Esophagus muscularis mucosa (tissue), 4 donors: ENCODE results near the gene KLK1. TPM values are rescaled to one million over a fixed set of nuclear protein-coding genes. Genes with fewer than 3 reads are reported as not detected.

Experiments used
- DNase-seq: peaks from one replicate; pipeline ENCODE4 v3.0.0-alpha.2; 2017; ENCODE audit errors: extremely low spot score
- H3K27ac ChIP-seq, 4 donors: fragments of 200-600 bp; sonication (generic); replicated peaks in 1 of 4; 1 replicate in 3 of 4; 2 replicates in 1 of 4; pipeline ENCODE4 v1.5.1; 2016 to 2019; ENCODE audit warnings: mild to moderate bottlenecking in 1 of 4
- H3K27me3 ChIP-seq, 4 donors: fragments of 200-600 bp; sonication (generic); one replicate each; pipeline versions ENCODE4 v1.5.1 to v1.6.0; 2016 to 2019
- H3K36me3 ChIP-seq, 4 donors: fragments of 200-600 bp; sonication (generic); one replicate each; pipeline ENCODE4 v1.5.1; 2016 to 2019
- H3K4me1 ChIP-seq, 4 donors: fragments of 200-600 bp; sonication (generic); one replicate each; pipeline ENCODE4 v1.5.1; 2016 to 2019
- H3K4me3 ChIP-seq, 4 donors: fragments of 200-600 bp; sonication (generic); 1 replicate in 2 of 4; 2 replicates in 2 of 4; pipeline ENCODE4 v1.5.1; 2016 to 2019; ENCODE audit warnings: mild to moderate bottlenecking in 4 of 4, moderate library complexity in 1 of 4
- H3K9me3 ChIP-seq, 4 donors: fragments of 200-600 bp; sonication (generic); 1 replicate in 3 of 4; 2 replicates in 1 of 4; pipeline ENCODE4 v1.5.1; 2016 to 2019
- EP300 ChIP-seq: sonication (generic); formaldehyde crosslinking; IDR thresholded peaks from one replicate; pipeline ENCODE4 v1.6.1; 2017; ENCODE audit warnings: antibody characterized with exemption
- POLR2A ChIP-seq: fragments of 450-650 bp; IDR thresholded peaks from one replicate; pipeline ENCODE4 v1.6.1; 2017; ENCODE audit warnings: antibody characterized with exemption, moderate library complexity, mild to moderate bottlenecking, low read depth
- POLR2AphosphoS5 ChIP-seq, 2 donors: sonication (generic); formaldehyde crosslinking; IDR thresholded peaks; one replicate each; pipeline ENCODE4 v1.6.1; 2017; ENCODE audit warnings: antibody characterized with exemption in 2 of 2
- WGBS: methylation state at CpG from one replicate; pipeline ENCODE4 v1.1.5; 2018; 5-methylcytosine and 5-hydroxymethylcytosine counted together
- intact Hi-C: fragments of 100-400 bp; cut with DNase I; formaldehyde crosslinking; loops from one replicate; pipeline ENCODE4 v1.15.1; 2023
- total RNA-seq, 4 donors: library from RNA; depleted of rRNA; stranded (reverse); fragments of >200 nt; gene quantifications; one replicate each; pipeline versions ENCODE4 v1.1.0 to v1.2.1, GENCODE V29; 2016
- TF ChIP-seq, protein P1 (sequence below), 3 experiments: fragments of 200-600 bp in 2 of 3; fragments of 450-650 bp in 1 of 3; sonication (generic) in 2 of 3; IDR thresholded peaks; one replicate each; pipeline ENCODE4 v1.5.1; 2017 to 2019; ENCODE audit warnings: antibody characterized with exemption in 3 of 3, mild to moderate bottlenecking in 2 of 3, moderate library complexity in 1 of 3

The KLK1 gene
- total RNA-seq, 4 donors from 2014 or later = not detected

DNA sequence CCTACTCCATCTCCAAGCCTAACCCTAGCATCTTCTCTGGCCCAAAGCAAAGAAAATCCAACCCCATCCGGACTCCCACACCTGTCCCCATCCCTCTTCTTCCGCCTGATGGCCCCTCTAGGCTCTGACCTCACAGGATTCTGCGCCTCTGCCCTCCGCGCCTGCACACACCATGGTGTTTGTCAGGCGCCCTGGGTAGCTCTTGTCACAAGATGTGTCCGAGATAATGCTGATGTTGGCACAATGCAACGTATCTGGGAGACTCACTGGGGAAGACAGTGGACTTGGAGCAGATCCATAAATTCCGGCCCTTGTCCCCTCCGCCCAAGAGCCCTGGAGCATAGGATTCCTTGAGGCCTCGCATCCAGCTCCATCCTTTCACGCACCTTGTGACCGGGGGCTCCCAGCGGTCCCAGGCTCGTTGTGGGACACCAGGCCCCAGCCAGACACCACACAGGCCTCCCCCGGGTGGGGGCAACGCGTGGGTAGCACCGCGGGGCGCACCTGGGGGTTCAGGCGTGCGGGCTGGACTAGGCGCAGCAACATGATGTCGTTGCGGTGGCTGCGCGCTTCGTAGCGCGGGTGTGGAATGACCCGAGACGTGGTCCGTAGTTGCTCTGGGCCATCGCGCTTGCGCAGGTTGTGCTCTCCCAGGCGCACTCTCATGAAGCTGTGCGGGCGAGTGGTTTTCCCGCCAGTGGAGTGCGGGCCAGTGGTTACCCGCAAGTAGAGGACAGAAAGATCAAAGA lies 3.1 kb upstream of the KLK1 start:
- H3K27me3 ChIP-seq = peaks cover 0 to 74% (median 5%) of the 10 kb centered on the region in 4 donors
- no peak overlapping the region for H3K4me3 ChIP-seq
- H3K4me1 ChIP-seq = no peaks in the 10 kb centered on the region
- H3K36me3 ChIP-seq = no peaks in the 10 kb centered on the region
- intact Hi-C loops = no loop called here
- DNase-seq = no peak
- no peaks in the 10 kb centered on the region for H3K9me3 ChIP-seq
- TF ChIP-seq POLR2AphosphoS5 (IDR thresholded peaks at IDR 0.05) (no peak), POLR2A (no peak), EP300 (no peak)
- TF ChIP-seq, protein P1, sequence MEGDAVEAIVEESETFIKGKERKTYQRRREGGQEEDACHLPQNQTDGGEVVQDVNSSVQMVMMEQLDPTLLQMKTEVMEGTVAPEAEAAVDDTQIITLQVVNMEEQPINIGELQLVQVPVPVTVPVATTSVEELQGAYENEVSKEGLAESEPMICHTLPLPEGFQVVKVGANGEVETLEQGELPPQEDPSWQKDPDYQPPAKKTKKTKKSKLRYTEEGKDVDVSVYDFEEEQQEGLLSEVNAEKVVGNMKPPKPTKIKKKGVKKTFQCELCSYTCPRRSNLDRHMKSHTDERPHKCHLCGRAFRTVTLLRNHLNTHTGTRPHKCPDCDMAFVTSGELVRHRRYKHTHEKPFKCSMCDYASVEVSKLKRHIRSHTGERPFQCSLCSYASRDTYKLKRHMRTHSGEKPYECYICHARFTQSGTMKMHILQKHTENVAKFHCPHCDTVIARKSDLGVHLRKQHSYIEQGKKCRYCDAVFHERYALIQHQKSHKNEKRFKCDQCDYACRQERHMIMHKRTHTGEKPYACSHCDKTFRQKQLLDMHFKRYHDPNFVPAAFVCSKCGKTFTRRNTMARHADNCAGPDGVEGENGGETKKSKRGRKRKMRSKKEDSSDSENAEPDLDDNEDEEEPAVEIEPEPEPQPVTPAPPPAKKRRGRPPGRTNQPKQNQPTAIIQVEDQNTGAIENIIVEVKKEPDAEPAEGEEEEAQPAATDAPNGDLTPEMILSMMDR (IDR thresholded peaks at IDR 0.05) = no peak
- no peak overlapping the region for H3K27ac ChIP-seq
- WGBS = 79% methylated on average over 43 of the region's 43 CpGs

DNA sequence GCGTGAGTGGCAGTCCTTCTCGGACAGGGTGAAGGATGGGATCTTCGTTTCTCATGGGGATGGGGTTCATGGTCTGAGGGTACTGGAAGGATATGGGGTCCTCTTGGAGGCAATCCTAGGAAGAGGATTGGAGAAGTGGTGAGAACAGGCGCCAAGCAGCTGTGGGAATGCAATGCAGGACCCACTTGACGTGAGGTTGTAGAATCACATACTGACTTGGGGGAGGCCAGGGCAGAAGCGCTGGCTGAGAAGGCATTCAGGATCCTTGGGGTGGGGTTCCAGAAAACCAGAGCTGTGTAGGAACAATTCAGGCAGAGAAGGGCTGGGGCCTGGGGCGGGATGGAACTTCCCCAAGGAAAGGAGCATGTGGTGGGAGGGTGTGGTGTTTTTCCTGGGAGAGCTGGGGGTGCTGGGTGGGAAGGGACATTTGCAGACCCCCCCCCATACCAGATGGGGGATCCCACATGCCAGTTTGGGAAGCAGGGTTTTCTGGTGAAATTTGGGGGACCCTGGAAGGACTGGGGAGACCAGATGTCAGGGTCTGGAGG lies 852 bp downstream of the KLK1 start:
- Histone ChIP-seq H3K27me3 (peaks cover 0 to 79% (median 31%) of the 10 kb centered on the region in 4 donors), H3K9me3 (no peaks in the 10 kb centered on the region), H3K4me1 (peaks cover 3 to 21% (median 19%) of the 10 kb centered on the region in 4 donors), H3K27ac (no peak overlapping the region), H3K4me3 (no peak overlapping the region), H3K36me3 (no peaks in the 10 kb centered on the region)
- DNase-seq = no peak
- 63% methylated on average over 7 of the region's 7 CpGs for WGBS
- intact Hi-C loops = no loop called here
- no peak for TF ChIP-seq POLR2A
- TF ChIP-seq POLR2AphosphoS5 (IDR thresholded peaks at IDR 0.05) = no peak
- TF ChIP-seq EP300 = no peak
- TF ChIP-seq, protein P1 (IDR thresholded peaks at IDR 0.05) = no peak

DNA sequence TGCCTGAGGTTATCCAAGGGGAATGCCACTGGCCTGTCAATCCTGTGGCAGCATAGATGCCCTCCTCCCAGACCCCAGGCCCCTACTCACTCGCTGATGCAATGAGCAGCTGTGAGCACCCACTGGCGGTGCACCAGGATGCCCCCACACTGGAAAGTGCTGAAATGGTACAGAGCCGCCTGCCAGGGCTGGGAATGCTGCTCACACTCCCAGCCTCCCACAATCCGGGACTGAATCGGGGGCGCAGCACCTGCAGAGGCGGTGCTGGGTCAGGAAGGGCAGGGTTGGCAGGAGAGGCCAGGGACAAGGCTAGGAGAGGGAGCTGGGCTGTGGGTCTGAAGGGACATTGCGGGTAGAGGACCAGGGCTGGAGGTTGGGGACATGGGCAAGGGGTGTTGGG lies 2.0 kb downstream of the KLK1 start:
- Histone ChIP-seq H3K36me3 (no peaks in the 10 kb centered on the region), H3K4me1 (peaks cover 3 to 21% (median 19%) of the 10 kb centered on the region in 4 donors), H3K27me3 (peaks cover 0 to 79% (median 29%) of the 10 kb centered on the region in 4 donors), H3K27ac (no peak overlapping the region), H3K4me3 (no peak overlapping the region), H3K9me3 (no peaks in the 10 kb centered on the region)
- DNase-seq = no peak
- TF ChIP-seq POLR2AphosphoS5 (IDR thresholded peaks at IDR 0.05) (no peak), POLR2A (no peak), EP300 (no peak)
- TF ChIP-seq, protein P1 (IDR thresholded peaks at IDR 0.05) = no peak
- intact Hi-C loops = no loop called here
- no CpG with 5 or more reads among the region's 8 CpGs for WGBS

DNA sequence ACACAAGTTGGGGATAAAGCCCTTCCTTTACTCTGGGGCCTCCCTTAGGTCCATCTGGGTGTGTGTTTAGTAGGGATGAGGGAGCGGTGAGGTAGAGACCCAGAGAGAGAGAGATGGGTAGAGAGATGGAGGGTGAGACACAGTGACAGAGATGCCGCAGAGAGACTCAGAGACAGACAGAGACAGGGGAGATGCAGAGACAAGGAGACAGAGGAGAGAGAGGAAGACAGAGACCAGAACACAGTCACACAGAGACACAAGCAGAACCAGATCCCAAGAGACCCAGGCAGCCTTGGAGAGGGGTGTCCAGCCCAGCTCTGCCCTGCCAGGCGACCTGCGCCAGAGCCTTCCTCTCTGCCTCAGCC lies 2.4 kb downstream of the KLK1 start:
- Histone ChIP-seq H3K36me3 (no peaks in the 10 kb centered on the region), H3K9me3 (no peaks in the 10 kb centered on the region), H3K27me3 (peaks cover 0 to 80% (median 28%) of the 10 kb centered on the region in 4 donors), H3K27ac (no peak overlapping the region), H3K4me3 (no peak overlapping the region), H3K4me1 (peaks cover 3 to 21% (median 19%) of the 10 kb centered on the region in 4 donors)
- DNase-seq = no peak
- intact Hi-C loops = no loop called here
- WGBS = 54% methylated on average over 2 of the region's 4 CpGs
- TF ChIP-seq EP300 (no peak), POLR2AphosphoS5 (IDR thresholded peaks at IDR 0.05) (no peak), POLR2A (no peak)
- TF ChIP-seq, protein P1 (IDR thresholded peaks at IDR 0.05) = no peak
